T-helper 2 cell treated with Interferon-gamma antibody and Interleukin-4, amounts not matched to agents 5 μg/mL and 100 μg/mL, for 36 hours (primary cell): Measurements from ENCODE around the gene ARL11.

Experiments used
- DNase-seq: peaks from one replicate; pipeline ENCODE4 v3.0.0; 2021; ENCODE audit warnings: low spot score
- H3K27ac Mint-ChIP-seq: one replicate; pipeline ENCODE4 v1.8.0; 2021; ENCODE audit warnings: mild to moderate bottlenecking, mixed read lengths
- H3K27me3 Mint-ChIP-seq: one replicate; pipeline ENCODE4 v1.8.0; 2021; ENCODE audit warnings: low read depth, mixed read lengths
- H3K36me3 Mint-ChIP-seq: one replicate; pipeline ENCODE4 v1.8.0; 2021; ENCODE audit warnings: low read depth, mixed read lengths
- H3K4me1 Mint-ChIP-seq: one replicate; pipeline ENCODE4 v1.8.0; 2021; ENCODE audit warnings: low read depth, mixed read lengths
- H3K4me3 Mint-ChIP-seq: one replicate; pipeline ENCODE4 v1.8.0; 2022; ENCODE audit warnings: mild to moderate bottlenecking, moderate library complexity, mixed read lengths
- H3K9me3 Mint-ChIP-seq: one replicate; pipeline ENCODE4 v1.8.0; 2021; ENCODE audit warnings: mixed read lengths

The ARL11 gene

DNA sequence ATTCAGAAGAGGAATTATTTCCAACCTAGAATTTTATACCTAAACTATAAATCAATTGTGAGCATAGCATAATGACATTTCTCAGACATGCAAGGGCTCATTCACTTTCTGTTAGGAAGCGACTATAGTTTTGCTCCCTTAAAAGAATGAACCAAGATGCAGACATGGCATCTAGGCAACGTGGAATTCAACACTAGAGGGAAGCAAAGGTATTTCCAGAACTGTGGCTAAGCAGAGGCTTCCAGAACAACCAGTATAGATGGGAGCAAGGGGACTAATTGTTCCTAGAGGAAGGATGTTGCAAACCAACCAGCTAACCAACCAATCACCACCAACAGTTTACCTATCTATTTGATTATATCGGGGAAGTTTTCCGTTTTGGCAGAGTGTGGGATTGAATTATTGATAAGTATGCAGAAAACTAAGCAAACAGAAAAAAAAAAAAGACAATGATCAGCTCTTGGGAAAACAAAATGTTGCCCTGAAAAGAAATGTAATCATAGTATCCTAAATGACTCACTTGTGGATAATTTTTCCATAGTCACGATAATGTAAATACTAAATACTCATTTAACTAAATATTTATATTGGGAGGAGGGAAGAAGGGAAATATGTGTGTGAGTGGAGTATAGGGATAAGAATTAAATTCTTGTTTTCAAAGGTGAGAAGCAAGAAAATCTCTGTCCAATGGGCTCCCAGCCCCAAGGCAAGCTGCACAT, 21.1 kb downstream of the ARL11 start:
- Mint-ChIP-seq H3K9me3 (no peaks in the 10 kb centered on the region), H3K4me3 (no peak overlapping the region), H3K36me3 (no peaks in the 10 kb centered on the region), H3K4me1 (peaks cover 10% of the 10 kb centered on the region), H3K27ac (no peak overlapping the region), H3K27me3 (no peaks in the 10 kb centered on the region)
- DNase-seq, result no peak

DNA sequence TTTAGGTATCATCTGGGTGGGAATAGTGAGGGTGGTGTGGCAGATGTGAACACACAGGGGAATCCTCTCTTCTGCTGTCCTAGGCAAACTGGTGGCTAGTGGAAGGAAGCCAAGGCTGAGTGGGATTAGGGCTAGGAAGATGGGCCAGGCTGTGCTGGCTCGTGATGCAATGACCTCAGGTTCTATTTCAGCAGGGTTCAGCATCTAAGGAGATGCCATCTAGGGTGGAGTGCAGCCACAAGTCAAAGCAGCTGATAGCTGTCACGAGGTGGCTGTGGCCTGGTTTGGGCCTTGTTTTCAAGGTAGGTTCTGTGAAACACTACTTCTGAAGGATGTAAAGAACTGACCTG, 21.6 kb downstream of the ARL11 start:
- Mint-ChIP-seq H3K4me3 (no peak overlapping the region), H3K36me3 (no peaks in the 10 kb centered on the region), H3K9me3 (no peaks in the 10 kb centered on the region), H3K27ac (no peak overlapping the region), H3K27me3 (no peaks in the 10 kb centered on the region), H3K4me1 (peaks cover 8% of the 10 kb centered on the region)
- no peak for DNase-seq

DNA sequence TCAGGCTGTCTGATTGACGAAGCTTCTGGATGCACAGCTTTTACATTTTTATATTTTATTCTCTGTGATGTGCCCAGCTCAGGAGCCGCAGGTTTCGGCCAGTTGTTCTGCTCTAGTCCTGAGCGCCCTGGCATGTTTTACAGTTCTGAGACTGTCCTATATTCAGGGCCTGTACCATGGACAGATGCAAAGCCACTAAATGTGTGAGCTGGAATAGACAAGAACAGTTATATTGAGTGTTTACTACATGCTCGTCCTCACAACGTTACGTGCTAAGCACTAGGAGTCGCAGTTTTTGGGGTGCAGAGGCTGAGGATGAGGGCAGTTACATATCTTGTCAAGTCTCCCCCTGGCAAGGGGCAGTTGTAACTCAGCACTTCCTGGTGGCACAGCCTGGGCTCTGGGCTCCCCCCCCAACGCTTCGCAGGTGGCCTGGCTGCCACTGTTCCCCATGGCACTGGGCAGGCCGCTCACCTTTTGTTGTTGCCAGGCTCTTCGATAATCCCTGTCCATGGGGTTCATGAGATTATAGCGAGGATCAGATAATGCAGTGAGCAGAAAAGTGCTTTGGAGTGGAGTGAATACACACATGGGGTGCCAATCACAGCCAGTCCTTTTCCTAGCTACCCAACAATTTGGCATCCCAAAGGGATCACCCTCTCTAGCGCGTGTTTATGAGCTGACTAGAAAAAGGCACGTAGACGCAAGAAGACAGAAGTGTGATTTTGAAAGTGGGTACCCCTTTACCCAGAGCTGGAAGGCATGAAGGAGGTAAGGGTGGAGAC, 23.5 kb downstream of the ARL11 start:
- no peak for DNase-seq
- H3K4me1 Mint-ChIP-seq, result peaks cover 3% of the 10 kb centered on the region
- H3K9me3 Mint-ChIP-seq, result no peaks in the 10 kb centered on the region
- no peaks in the 10 kb centered on the region for H3K36me3 Mint-ChIP-seq
- H3K27me3 Mint-ChIP-seq, result no peaks in the 10 kb centered on the region
- no peak overlapping the region for H3K4me3 Mint-ChIP-seq
- H3K27ac Mint-ChIP-seq, result no peak overlapping the region

DNA sequence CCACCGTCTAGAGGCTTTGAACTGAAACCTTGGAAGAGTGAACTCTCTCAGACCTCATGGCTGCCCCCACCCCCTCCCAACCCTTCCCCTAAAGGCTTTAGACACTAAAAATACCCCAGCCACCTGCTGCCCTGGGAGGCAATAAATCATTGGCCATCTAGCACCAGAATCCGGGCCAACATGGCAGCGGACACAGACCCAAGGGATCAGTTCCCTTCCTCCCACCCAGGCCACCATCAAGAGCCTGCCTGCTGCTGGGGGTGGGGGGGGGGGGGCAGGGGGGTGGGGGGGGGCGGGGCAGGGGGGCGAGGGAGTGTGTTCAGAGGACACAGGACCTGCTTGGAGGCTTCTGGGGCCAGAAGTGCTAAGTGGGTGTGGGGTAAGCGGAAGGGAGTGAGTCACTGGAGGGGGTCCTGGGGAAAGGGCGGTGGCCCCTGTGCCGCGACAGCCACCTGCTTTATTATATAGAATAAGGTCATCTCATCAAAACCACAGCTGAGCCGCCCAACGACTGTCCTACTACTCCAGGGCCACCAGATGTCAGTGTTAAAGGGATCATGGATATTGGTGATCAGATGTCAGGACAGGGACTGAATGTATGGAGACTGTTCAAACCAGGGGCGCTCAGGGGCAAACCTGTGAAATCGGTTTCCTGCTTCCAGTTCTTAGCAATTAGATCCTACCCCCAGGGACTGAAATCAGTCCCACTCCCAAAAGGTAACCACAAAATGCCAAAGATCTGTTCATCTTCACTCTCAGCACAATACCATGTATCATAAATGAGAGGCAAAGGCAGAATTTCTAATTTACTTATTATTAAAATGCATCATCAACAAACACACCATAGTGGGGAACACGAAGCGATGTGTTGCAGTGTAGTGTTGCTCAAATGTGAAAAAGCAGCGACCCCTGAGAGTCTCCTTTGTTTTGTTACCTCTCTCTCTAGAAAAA, 24.3 kb downstream of the ARL11 start:
- no peak overlapping the region for H3K4me3 Mint-ChIP-seq
- H3K27me3 Mint-ChIP-seq, result no peaks in the 10 kb centered on the region
- H3K27ac Mint-ChIP-seq, result no peak overlapping the region
- DNase-seq, result no peak
- H3K4me1 Mint-ChIP-seq, result peaks cover 3% of the 10 kb centered on the region
- no peaks in the 10 kb centered on the region for H3K36me3 Mint-ChIP-seq
- H3K9me3 Mint-ChIP-seq, result no peaks in the 10 kb centered on the region

DNA sequence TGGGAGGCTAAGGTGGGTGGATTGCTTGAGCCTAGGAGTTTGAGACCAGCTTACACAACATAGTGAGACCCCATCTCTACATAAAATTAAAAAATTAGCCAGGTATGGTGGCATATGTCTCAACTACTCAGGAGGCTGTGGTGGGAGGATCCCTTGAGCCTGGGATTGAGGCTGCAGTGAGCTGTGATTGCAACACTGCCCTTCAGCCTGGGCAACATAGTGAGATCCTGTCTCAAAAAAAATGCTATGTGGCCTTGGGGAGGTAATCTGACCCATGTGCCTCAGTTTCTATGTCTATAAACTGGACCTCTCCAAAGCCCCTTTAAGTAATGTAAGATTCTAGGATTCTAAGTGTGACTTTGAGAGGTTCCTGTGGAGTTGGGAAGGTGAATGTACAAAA, 25.2 kb downstream of the ARL11 start:
- H3K4me1 Mint-ChIP-seq, result peaks cover 3% of the 10 kb centered on the region
- no peak overlapping the region for H3K4me3 Mint-ChIP-seq
- no peaks in the 10 kb centered on the region for H3K9me3 Mint-ChIP-seq
- DNase-seq, result no peak
- H3K27ac Mint-ChIP-seq, result no peak overlapping the region
- no peaks in the 10 kb centered on the region for H3K27me3 Mint-ChIP-seq
- H3K36me3 Mint-ChIP-seq, result peaks cover 2% of the 10 kb centered on the region

DNA sequence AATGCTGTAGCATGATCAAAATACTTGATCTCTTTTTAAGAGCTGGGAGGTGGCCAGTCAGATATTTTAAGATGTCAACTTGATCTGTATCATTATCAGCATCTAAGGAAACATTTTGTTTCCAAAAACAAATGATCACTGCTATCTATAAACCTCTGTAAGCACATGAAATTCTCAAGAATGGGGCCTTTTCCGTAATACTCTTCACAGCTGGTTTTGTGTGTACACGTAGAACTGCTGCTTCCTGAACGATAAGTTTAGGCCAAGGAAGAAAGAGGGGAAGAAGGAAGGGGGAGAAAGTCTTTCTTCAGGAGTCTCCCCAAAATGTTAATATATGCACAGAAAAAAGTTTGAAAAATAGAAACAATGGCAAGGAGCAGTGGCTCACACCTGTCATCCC, 25.7 kb downstream of the ARL11 start:
- Mint-ChIP-seq H3K27me3 (no peaks in the 10 kb centered on the region), H3K36me3 (peaks cover 2% of the 10 kb centered on the region), H3K9me3 (no peaks in the 10 kb centered on the region), H3K4me3 (no peak overlapping the region), H3K4me1 (peaks cover 3% of the 10 kb centered on the region), H3K27ac (no peak overlapping the region)
- no peak for DNase-seq

DNA sequence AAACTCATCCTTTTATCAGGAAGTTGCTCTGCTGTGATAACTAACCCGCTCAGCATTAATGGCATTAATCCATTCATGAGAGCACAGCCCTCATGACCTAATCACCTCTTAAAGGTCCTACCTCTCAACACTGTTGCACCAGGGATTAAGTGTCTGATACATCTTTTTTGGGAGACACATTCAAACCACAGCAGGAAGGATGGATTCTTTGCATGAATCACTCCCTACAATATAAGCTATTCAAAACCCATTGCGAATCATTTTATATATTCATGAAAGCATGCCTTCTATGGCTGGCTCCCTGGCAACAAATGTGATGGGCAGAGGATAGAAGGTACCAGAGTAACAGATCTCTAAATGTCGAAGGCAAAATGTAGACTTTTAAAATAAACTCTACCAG, 27.6 kb downstream of the ARL11 start:
- Mint-ChIP-seq H3K27me3 (no peaks in the 10 kb centered on the region), H3K4me3 (no peak overlapping the region), H3K27ac (no peak overlapping the region), H3K36me3 (peaks cover 6% of the 10 kb centered on the region), H3K4me1 (no peaks in the 10 kb centered on the region), H3K9me3 (no peaks in the 10 kb centered on the region)
- DNase-seq, result no peak

DNA sequence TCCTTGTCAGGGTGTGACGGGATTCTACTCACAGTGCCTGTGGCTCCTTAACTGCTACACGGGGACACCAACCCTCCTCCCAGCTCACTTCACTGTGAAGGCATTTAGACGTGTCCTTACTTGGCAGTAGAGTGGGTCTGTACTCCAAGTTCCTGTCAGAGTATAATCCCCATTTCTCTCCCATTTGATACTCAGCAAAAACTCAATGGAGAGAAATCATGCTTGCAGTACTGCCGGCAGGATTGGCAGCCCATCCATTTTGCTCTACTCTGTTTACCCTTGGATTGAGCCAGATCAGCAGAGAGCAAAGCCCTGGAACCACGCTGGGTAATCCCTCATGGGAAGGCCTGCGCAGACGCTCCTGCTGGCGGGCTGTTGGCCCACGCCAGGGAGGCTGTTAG, 28.9 kb downstream of the ARL11 start:
- peaks cover 6% of the 10 kb centered on the region for H3K36me3 Mint-ChIP-seq
- H3K4me3 Mint-ChIP-seq, result no peak overlapping the region
- H3K9me3 Mint-ChIP-seq, result no peaks in the 10 kb centered on the region
- H3K27me3 Mint-ChIP-seq, result no peaks in the 10 kb centered on the region
- no peaks in the 10 kb centered on the region for H3K4me1 Mint-ChIP-seq
- no peak overlapping the region for H3K27ac Mint-ChIP-seq
- no peak for DNase-seq

DNA sequence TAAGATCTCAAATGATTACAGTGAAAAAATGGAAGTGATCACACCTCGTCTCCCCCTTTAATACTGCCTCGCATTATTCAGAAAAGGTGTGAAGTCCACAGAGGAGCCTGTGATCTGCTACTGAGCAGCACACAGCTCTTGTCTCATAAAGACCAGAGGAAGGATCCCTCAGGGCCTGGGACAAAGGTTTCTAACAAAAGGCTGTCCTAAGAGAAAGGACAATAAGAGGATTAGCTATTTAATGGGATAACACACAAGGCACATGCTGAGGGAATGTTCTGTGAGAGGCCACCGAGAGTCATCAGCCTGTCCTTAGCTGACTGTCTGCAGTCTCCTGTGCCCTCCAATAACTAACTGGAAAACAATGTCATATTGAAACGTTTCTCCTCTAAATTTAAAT, 36.3 kb downstream of the ARL11 start:
- no peaks in the 10 kb centered on the region for H3K27me3 Mint-ChIP-seq
- no peak overlapping the region for H3K4me3 Mint-ChIP-seq
- H3K9me3 Mint-ChIP-seq, result no peaks in the 10 kb centered on the region
- no peak overlapping the region for H3K27ac Mint-ChIP-seq
- DNase-seq, result no peak
- H3K36me3 Mint-ChIP-seq, result peaks cover 31% of the 10 kb centered on the region
- H3K4me1 Mint-ChIP-seq, result no peaks in the 10 kb centered on the region

DNA sequence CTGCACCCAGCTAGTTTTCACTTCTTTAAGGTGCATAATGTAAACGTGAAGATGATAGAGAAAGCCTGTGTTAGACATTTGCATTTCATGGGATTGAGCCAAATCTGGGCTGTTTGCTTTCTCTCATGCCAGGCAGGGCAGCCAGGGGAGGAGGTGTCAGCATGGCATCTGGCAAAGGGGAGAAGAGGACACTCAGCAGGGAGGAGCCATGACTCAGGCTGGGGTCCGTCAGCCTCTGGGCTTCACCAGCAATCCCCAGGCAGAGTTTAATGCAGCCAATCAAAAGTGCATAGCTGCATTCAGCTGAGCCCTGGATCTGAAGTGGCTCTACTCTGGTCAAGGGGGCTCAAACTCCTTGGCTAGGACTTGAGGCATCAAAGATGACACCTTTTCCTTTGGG, 39.5 kb downstream of the ARL11 start:
- Mint-ChIP-seq H3K36me3 (peaks cover 26% of the 10 kb centered on the region), H3K4me1 (no peaks in the 10 kb centered on the region), H3K4me3 (no peak overlapping the region), H3K27me3 (no peaks in the 10 kb centered on the region), H3K27ac (no peak overlapping the region), H3K9me3 (no peaks in the 10 kb centered on the region)
- DNase-seq, result no peak

DNA sequence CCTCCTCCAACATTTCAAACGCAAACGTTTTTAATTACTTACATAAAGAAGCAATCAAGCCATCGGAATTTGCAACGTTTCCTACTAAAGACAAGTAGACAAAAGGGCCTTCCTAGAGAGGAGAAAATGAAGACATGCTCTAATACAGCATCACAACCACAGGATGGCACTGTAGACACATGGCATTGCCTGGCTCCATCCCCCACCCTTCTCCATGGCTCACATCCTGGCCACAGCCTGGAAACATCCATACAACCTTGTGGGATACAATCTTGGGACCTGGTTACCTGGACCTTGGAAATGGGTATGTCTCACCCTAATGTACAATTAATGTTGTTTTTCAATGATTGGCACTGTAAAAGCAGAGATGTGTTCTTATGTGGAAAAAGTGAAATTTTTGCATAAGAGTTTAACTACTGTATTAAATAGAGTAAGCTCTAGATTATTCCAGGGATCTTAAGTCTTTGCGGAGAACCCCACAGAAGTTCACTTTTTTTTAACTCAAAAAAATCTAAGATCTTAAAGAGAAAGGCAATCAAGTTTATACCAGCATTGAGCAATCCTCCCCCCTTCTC, 41.5 kb downstream of the ARL11 start:
- Mint-ChIP-seq H3K27me3 (no peaks in the 10 kb centered on the region), H3K4me3 (no peak overlapping the region), H3K4me1 (no peaks in the 10 kb centered on the region), H3K36me3 (peaks cover 23% of the 10 kb centered on the region), H3K27ac (no peak overlapping the region), H3K9me3 (no peaks in the 10 kb centered on the region)
- no peak for DNase-seq

DNA sequence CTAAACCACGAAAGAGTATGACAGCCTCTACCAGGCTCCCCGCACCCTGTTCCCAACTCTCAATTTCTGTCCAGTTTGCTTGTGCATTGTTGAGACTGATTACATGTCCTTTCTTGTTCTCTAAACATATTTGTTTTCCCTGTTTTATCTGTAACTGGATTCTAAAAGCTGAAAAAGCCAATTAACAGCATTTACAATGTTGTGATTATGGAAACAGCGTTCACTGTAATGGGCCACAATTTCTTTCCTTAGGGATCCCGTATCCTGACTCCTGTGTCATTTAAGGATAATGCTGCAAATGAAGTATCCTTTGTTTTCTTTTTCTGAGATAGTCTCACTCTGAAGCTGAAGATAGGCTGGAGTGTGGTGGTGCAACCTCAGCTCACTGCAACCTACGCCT, 42.5 kb downstream of the ARL11 start:
- no peaks in the 10 kb centered on the region for H3K9me3 Mint-ChIP-seq
- DNase-seq, result no peak
- no peak overlapping the region for H3K4me3 Mint-ChIP-seq
- no peaks in the 10 kb centered on the region for H3K27me3 Mint-ChIP-seq
- peaks cover 21% of the 10 kb centered on the region for H3K36me3 Mint-ChIP-seq
- no peak overlapping the region for H3K27ac Mint-ChIP-seq
- no peaks in the 10 kb centered on the region for H3K4me1 Mint-ChIP-seq

DNA sequence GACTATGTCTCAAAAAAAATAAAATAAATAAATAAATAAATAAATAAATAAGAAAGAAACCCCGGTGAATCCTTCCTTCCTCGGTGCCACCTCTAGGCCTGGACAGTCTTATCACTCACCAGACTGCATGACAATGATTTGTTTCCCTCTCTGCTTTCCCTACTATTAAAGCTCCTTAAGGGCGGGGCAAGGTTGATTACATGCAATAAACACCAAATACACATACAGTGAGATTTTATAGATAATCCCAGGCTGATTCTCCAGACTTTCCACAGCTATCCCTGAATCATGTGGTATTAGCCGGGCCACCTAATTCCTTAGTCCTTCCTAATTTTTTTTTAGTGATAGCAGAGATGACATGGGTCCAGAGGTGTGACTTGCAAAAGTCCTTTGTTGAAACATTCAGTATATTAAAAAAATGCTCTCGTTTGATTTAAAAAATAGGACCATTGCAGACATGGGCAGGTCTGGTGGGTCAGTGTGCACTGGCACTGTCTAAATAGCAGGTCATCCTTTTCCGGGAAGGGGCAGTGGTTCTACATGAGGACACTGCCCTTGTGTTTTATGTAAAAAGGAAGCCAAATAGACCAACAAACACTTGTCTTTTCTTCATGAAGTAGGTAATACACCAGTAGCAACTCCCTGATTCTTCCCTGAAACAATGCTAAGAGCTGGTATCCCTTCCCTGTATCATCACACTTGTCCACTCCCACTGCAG, 48.4 kb downstream of the ARL11 start:
- H3K9me3 Mint-ChIP-seq, result no peaks in the 10 kb centered on the region
- H3K27me3 Mint-ChIP-seq, result no peaks in the 10 kb centered on the region
- H3K27ac Mint-ChIP-seq, result no peak overlapping the region
- no peak overlapping the region for H3K4me3 Mint-ChIP-seq
- no peaks in the 10 kb centered on the region for H3K4me1 Mint-ChIP-seq
- no peak for DNase-seq
- peaks cover 3% of the 10 kb centered on the region for H3K36me3 Mint-ChIP-seq
